ENCODE data around the gene NEO1.

GRCh38 chr15:73033611-73034010 lies 18.7 kb upstream of the NEO1 start:
- TF ChIP-seq EZH2phosphoT487 (IDR thresholded peaks at IDR 0.05; ENCODE audit: insufficient read depth, low read depth) (no peak), EZH2 (IDR thresholded peaks at IDR 0.05; ENCODE audit: insufficient read depth, poor library complexity, severe bottlenecking) (no peak)
